NK-92 (cell line): Measurements from ENCODE around the gene RPAP2.
"Not testable (repeated sequence)": the region's sequence is repeated elsewhere in the genome, so short reads cannot be mapped to it uniquely, and the experiment has no call there.

Experiments used
- DNase-seq: peaks from one replicate; lab custom pipeline; 2025; ENCODE audit not compliant: unreplicated experiment; lab: John Stamatoyannopoulos, UW

RPAP2 gene

DNA sequence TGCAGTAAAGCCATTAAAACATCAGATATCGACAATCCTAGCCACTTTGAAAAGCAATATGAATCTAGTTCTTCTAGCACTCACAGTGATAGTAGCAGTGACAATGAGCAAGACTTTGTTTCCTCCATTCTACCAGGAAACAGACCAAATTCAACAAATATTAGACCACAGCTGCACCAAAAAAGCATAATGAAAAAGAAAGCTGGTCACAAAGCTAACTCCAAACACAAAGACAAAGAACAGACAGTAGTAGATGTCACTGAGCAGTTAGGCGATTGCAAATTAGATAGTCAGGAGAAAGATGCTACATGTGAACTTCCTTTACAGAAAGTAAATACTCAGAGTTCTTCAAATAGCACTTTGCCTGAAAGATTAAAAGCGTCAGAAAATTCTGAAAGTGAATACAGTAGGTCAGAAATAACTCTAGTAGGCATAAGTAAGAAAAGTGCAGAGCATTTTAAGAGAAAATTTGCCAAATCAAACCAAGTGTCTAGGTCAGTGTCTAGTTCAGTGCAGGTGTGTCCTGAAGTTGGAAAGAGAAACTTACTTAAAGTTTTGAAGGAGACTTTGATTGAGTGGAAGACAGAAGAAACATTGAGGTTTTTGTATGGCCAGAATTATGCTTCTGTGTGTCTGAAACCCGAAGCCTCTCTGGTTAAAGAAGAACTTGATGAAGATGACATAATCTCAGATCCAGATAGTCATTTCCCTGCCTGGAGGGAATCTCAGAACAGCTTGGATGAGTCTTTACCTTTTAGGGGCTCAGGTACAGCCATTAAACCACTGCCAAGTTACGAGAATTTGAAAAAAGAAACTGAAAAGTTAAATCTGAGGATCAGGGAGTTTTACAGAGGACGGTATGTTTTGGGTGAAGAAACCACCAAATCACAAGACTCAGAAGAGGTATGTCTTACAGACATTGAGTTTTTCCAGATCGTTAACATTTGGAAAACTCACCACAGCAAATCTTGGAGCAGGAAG lies 24.9 kb downstream of the RPAP2 start:
- DNase-seq, result no peak

DNA sequence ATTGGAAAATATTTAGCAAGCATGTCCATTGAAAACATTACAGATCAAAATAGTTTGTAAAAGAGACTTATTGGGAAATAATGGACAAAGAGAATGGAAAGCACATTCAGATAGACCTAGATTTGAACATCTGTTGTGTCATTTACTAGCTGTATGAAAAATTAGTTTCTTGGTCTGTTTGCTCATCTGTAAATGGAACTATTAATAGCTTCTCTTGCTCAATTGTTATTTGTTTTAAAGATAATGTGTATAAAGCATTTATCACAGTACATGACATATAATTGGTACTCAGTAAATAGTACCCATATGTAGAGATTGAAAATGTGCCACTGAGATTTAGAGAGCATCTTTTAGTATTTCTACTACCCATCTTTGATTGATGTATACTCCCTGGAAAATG lies 25.9 kb downstream of the RPAP2 start:
- DNase-seq, result no peak

DNA sequence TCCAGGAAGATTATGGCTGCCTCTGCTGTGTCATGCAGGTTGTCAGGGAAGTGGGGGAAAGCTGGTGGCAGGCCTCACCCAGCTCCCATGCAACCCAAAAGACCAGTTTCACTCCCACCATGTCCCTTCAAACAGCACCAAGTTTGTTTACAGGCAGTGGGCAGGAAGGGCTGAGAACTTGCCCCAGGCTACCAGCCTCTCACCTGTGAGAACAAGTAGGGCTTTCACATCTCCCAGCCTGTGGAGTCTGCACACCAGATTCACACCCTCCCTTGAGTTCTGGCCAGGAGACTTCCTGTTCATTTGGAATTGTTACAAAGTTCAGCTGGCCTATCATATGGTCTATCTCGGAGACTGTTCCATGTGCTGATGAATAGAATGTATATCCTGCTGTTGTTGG lies 27.8 kb downstream of the RPAP2 start:
- no peak for DNase-seq

DNA sequence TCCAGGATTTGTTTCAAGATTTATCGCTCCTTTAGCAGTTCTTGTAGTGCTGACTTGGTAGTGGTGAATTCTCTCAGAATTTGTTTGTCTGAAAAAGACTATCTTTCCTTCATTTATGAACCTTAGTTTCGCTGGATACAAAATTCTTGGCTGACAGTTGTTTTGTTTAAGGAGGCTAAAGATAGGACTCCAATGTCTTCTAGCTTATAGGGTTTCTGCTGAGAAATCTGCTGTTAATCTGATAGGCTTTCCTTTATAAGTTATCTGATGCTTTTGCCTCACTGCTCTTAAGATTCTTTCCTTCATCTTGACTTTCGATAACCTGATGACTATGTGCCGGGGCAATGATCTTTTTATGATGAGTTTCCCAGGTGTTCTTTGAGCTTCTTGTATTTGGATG lies 28.9 kb downstream of the RPAP2 start:
- DNase-seq, result no peak

DNA sequence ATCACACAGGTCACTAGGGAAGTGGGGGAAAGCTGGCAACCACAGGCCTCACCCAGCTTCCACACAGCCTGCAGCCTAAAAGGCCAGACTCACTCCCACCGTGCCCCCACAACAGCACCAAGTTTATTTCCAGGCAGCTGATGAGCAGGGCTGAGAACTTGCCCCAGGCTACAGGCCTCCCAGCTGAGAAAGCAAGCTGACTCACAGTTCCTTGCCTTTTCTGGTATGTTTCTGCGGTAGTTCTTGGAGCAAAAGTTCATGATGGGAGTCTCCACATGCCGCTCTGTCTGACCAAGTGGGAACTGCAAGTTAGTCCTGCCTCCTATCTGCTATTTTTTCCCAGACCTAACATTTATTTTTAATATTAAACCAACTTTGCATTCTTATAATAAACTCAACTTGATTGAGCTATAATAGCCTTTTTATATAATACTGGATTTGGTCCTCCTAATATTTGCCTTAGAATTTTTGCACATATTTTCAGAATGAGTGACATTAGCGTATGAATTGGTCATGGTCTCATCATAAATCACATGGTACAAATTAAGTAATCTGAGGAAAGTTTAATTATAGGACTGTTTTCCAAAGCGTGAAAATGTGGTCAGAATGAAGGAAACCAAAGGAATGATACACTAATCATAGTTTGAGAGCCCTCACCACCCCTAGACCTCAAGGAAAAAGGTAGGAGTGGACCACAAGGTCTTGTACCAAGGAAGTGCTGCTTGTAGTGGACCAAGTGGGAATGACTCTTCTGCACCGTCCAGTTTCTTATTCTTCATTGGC lies 30.7 kb downstream of the RPAP2 start:
- DNase-seq, result no peak

DNA sequence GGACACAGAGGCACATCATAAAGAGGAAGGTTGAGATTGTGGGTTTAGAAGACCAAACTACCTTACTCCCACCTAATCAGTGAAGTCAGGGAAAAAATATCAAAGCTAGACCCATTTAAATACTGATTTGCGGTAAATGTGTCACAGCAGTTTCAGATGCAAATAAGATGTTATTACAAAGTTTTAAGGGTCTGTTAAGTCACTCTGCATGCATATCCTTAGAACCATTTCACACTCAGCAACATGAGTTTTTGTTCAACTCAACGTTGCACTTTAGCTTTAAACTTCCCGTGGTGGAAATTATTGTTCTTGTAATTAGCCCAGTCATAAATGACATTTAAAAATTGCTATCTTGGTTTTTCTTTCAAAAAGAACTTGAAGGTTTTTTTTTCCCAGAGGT lies 34.8 kb downstream of the RPAP2 start:
- no peak for DNase-seq

DNA sequence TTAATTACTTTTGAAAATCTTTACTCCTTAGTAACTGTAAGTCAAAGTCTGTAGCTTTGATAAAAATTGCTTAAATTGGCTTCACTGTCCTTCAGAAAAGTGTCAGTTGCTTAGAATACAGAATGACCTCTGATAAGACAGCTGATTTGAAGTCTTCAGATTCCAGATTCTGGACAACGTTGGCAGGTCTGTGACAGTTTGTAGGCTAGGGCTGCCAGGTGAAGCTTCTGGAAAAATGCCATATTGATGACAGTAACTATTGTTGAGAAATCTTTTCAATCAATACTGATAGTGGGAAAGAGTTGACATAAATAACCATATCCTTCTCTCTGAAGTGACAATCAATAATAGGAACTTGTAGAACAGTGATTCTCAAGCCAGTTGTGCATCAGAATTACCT lies 41.3 kb downstream of the RPAP2 start:
- DNase-seq, result no peak

DNA sequence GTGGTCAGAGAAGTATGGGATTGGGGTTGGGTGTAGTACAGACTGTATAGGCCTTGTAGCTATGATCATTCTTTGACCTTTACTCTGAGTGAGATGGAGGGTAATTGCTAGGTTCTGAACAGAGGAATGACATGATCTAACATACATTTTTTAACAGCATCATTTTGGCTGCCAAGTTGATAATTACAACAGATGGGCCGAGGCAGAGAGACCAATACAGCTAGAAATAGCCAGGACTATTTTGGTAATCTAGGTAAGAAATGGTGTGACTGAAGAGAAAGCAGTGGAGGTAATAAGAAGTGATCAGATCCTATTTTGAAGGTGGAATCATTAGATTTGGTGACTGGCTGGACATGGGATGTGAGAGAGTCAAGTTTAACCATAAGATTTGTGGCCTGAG lies 43.5 kb downstream of the RPAP2 start:
- DNase-seq, result no peak

DNA sequence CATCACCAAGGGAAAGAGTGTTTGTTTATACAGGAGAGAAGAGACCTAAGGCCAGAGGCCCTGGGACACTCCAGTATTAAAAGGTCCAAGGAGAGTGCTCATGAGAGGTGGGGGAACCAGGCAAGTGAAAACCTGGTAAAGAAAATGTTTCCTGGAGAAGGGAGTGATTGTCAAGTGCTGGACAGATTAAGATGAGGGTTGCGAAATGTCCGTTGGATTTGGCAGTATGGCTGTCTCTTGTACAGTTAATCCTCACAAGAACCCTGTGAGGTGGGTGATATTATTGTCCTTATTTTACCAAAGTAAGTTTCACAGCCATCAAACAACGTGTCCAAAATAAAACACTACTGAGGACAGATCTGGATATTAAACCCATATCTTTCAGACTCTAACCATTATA lies 44.2 kb downstream of the RPAP2 start:
- no peak for DNase-seq

DNA sequence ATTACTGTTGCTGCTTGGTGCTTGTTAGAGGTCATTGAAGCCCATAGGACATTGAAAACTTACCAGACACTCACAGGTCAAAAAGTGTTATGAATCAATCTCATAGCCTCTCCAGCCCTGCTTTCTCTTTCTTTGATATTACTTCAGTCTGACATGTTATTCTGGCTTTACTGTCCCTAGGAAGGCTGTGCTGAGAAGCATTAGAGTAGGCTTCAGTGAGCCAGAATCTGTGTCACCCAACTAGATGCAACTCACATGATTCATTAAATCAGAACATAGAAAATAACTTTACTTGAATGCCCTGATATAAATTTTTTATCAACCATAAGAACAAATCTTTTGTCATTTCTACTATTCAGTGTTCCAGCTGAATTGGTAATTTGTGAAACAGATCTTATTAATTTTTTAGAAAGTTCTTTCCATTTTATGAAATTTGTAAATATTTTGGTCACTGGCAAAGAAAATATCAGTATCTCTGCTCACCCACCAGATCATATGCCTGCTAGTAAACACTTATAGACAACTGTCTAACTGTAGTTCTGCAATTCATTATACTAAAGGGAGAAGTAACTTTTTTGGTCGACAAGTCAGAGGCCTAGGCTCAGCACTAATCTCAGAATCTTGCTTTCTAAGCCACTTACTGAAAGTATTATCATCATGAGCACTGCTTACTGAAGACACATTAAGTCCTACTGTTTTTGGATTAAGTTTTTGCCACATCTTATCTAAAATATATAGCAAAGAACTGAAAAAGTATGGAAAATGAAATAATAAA lies 48.2 kb downstream of the RPAP2 start:
- no peak for DNase-seq

DNA sequence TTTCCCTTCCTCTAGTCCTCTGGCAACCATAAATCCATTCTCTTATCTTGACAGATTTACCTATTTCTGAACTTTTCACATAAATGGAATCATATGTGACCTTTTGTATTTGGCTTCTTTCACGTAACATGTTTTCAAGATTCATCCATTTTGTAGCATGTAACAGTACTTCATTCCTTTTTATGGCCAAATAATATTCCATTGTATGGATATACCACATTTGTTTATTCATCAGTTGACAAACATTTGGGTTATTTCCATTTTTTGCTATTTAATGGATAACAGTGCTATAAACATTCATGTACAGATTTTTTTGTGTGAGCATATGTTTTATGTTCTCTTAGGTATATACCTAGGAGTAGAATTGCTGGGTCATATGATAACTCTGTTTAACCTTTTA lies 54.0 kb downstream of the RPAP2 start:
- no peak for DNase-seq

DNA sequence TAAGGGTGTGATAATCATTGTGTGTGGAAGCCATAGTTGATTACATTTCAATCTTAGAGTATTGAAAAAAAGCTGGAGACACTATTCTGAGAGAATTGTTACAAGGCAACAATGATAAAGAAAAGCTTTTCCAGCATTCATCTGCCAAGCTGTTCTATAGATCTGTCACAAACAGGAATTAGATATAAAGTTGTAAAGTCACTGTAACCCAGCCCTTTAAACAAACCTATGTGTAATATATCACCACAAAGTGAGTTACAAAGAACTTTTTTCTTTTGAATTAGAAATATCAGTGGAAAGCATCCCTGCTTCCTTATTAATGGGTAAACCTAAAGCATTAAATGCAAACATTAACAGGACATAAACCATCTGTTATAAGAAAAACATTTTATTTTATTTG lies 55.4 kb downstream of the RPAP2 start:
- DNase-seq, result no peak

DNA sequence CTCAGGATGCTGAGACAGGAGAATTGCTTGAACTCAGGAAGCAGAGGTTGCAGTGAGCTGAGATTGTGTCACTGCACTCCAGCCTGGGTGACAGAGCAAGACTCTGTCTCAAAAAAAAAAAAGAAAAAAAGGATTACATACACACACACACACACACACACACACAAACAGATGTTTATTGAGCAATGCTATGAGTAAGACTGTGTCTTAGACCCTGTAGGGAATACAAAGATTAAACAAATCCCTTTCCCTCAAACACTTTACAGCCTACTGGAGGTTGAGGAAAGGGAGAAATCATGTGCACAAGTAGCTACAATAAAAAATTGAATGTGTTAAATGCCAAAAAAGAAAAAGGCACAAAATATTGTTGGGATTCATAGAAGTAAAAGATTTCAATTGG lies 58.1 kb downstream of the RPAP2 start:
- DNase-seq, result no peak

DNA sequence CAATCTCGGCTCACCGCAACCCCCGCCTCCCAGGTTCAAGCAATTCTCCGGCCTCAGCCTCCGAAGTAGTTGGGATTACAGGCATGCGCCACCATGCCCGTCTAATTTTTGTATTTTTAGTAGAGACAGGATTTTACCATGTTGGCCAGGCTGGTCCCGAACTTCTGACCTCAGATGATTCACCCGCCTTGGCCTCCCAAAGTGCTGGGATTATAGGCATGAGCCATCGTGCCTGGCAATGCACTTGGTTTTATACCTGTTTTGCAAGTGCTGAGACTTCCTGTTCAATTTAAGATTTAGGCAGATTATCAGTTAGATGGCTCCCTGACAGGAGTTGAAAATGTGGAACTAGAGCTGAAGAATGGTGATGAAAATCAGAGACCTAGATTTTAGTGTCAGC lies 60.5 kb downstream of the RPAP2 start:
- not testable (repeated sequence) for DNase-seq

DNA sequence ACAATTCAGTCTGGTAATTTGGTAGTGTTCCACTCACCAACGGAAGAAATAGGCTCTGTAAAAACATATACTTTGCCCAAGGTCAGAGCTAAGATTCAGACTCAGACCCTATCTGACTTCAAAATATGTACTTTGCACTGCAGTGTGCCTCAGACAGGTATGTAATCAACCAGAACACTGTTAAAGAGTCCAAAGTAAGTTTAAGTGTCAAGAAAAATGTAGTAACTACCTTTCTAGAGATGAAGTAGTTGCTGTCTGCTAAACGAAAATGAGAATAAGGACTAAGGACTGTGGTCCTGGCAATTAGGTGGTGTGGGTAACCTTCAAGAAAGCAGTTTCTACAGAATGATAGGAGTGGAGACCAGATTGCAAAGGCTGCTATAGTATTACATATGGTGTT lies 61.1 kb downstream of the RPAP2 start:
- DNase-seq, result no peak

DNA sequence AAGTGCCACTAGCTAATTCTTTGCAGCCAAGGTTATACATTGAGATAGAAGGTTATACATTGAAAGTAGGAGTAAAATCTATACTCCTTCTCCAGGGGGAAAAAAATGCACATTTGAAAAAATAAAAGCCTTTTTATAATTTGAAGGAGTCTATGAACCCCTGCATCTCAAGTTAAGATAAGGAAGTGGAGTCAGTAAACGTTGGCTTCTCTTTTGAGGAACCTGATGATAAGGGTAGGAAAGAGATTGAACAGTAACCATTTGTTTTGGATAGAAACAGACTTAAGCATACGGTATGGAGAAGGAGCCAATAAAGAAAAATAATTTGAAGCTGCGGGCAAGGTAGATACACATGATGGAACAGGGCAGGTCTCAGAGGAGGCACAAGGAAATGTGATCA lies 64.1 kb downstream of the RPAP2 start:
- DNase-seq, result no peak

DNA sequence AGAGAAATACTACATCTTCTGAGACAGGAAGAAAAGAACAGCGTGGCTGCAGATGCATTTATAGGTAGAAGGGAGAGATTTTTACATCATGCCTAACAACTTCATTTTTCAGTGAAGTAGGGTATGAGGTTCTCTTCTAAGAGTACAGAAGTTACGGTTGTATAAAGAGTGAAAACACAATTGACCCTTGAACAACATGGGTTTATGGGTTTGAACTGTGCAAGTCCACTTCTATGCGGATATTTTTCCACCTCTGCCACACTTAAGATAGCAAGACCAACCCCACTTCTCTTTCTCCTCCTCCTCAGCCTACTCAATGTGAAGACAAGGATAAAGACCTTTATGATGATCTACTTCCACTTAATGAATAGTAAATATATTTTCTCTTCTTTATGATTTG lies 64.5 kb downstream of the RPAP2 start:
- DNase-seq, result no peak

DNA sequence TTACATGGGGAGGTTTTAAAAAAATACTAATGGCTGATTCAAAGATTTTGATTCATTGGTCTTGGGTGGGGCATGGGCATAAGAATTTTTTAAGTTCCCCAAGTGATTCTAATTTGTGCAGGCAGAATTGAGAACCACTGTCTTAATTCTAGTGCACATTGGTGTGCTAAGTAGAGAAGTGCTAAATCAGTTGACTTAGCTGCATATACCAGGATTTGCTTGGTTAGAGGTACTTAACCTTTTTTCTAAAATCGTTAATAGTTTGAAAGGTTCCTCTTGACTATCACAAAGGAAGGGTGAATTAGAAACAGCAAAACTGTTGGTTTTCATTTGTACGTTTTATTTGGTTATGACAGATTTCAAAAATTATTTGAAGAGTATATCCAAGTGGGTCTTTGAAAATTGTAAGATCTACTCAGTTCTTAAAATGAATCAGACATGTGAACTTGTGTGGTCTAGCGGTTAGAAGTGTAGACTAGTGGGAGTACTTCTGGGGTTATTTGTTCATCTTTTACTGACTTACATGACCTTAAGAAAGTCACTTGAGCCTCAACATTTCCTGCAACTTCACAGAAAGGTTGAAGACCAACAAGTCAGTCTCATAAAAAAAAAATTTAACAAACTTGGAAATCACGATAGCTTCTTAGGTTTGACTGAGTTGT lies 66.7 kb downstream of the RPAP2 start:
- DNase-seq, result no peak

DNA sequence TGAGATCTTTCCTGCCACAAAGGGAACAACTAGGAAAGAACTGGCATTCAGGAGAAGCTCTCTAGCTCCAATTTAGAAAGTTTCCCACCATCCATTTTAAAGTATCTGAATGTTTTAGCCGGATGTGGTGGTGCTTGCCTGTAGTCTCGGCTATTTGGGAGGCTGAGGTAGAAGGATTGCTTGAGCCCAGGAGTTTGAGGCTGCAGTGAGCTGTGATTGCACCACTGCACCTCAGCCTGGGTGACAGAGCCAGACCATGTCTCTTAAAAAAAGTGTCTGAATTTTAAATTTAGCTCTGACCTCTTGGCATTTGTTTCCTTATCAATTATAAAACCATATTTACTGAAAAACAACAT lies 67.2 kb downstream of the RPAP2 start:
- DNase-seq, result no peak

DNA sequence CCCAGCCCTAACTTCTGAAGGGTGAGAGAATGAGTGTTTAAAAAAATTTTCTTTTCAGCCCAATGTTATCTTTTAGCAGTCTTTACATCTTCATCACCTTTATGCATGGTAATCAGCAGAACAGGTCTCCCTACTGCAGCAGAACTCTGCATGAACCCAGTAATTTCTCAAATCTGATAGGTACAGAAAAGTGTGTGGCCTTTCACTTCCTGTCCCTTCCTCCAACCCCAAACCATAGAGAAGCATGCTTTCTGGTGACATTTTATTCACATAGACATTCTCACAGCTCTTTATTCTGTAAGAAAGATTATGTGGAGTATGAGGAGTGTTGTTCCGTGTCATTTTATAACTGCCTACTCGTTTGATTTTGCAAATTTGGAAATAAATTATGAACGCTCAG lies 68.6 kb downstream of the RPAP2 start:
- DNase-seq, result no peak

DNA sequence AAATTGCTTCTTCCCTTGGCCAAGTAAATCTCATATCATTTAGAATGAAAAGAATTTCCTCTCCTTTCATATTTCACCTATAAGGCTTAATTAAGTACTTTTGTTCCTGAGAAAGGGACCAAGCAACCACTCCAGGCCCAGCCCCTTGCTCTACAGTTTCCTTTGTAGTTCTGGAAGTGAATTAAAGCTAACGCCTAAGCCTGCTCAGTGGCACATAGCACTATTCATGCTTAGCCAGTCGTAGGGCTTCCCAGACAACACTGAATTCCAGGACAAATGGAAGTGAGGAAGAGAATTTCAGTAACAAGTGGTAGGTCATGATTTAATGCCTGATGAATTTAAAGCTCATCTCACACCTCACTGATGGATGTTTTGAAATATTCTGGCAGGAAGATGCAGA lies 73.3 kb downstream of the RPAP2 start:
- no peak for DNase-seq
